SK-N-DZ (cell line): ENCODE data around the gene GSPT1.

Source experiments
- DNase-seq: peaks from one replicate; pipeline ENCODE4 v3.0.0-alpha.2; 2015; ENCODE audit warnings: low spot score

Gene GSPT1

GRCh38 chr16:11913425-11914079 lies 2.2 kb downstream of the GSPT1 start:
- DNase-seq = no peak

- DNase-seq = no peak
Observed at GRCh38 chr16:11909653-11910545, 5.9 kb downstream of the GSPT1 start.

GRCh38 chr16:11907160-11907970 lies 8.4 kb downstream of the GSPT1 start:
- DNase-seq = no peak

- no peak for DNase-seq
Observed at GRCh38 chr16:11903906-11904305, 11.8 kb downstream of the GSPT1 start.

- no peak for DNase-seq
Observed at GRCh38 chr16:11901091-11901490, 14.7 kb downstream of the GSPT1 start.

- DNase-seq = no peak
Observed at GRCh38 chr16:11896486-11897176, 19.1 kb downstream of the GSPT1 start.

GRCh38 chr16:11893571-11893970 lies 22.2 kb downstream of the GSPT1 start:
- no peak for DNase-seq

- DNase-seq = no peak
Observed at GRCh38 chr16:11892761-11893160, 23.0 kb downstream of the GSPT1 start.

- DNase-seq = no peak
Observed at GRCh38 chr16:11890231-11890965, 25.4 kb downstream of the GSPT1 start.

GRCh38 chr16:11886881-11887280 lies 28.9 kb downstream of the GSPT1 start:
- no peak for DNase-seq

- DNase-seq = no peak
Observed at GRCh38 chr16:11884035-11884434, 31.7 kb downstream of the GSPT1 start.

GRCh38 chr16:11880007-11880406 lies 35.7 kb downstream of the GSPT1 start:
- DNase-seq = no peak

GRCh38 chr16:11877374-11877773 lies 38.4 kb downstream of the GSPT1 start:
- no peak for DNase-seq

GRCh38 chr16:11876306-11876705 lies 39.5 kb downstream of the GSPT1 start:
- DNase-seq = no peak

GRCh38 chr16:11875721-11876120 lies 40.0 kb downstream of the GSPT1 start:
- DNase-seq = no peak

- peak; percentile 26 for DNase-seq
Observed at GRCh38 chr16:11871193-11871592, 44.6 kb downstream of the GSPT1 start.

GRCh38 chr16:11870399-11870798 lies 45.4 kb downstream of the GSPT1 start:
- no peak for DNase-seq

GRCh38 chr16:11869353-11870228 lies 46.2 kb downstream of the GSPT1 start:
- DNase-seq = no peak

- DNase-seq = no peak
Observed at GRCh38 chr16:11868412-11868980, 47.3 kb downstream of the GSPT1 start.
